Measurements from ENCODE around the gene LARP1.

The LARP1 gene

GRCh38 chr5:154770111-154770510, 14.9 kb downstream of the LARP1 start:
- no peak for DNase-seq (ENCODE audit: low read depth)
- TF ChIP-seq POLR2A (IDR thresholded peaks at IDR 0.05; ENCODE audit: extremely low read depth, insufficient read length) (no peak), MYC (IDR thresholded peaks at IDR 0.05; ENCODE audit: low read depth, low read length) (no peak), CTCF (IDR thresholded peaks at IDR 0.05; ENCODE audit: low read depth, low read length) (no peak)
- TF ChIP-seq, protein P1, sequence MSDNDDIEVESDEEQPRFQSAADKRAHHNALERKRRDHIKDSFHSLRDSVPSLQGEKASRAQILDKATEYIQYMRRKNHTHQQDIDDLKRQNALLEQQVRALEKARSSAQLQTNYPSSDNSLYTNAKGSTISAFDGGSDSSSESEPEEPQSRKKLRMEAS (IDR thresholded peaks at IDR 0.05; ENCODE audit: low read depth, low read length) = no peak
- no peak overlapping the region for H3K4me3 ChIP-seq (ENCODE audit: low read depth, low read length)

DNA sequence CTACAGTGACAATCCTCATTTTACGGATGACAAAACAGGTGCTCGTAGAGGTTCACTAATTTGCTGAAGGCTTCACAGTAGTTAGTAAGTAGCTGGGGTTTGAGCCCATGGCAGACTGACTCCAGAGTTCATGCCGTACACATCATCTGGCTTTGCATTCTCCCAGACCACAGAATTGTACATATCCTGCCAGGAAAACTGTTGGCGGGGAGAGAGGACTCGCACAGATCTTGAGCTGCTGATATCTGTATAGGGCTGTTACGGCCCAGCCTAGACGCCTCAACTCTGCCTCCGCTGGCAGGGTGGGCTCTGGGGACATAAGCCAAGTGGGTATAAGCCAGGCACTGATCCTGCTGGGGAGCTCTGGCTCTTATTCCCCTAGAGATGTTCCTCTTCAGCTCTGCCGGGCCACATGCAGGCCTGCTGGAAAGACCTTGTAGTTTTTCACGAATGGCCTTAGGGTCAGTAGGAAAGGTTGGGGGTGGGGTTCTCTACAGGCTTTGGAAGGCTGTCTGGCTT, 16.3 kb downstream of the LARP1 start:
- no peak for TF ChIP-seq MYC (IDR thresholded peaks at IDR 0.05; ENCODE audit: low read depth, low read length)
- no peak for TF ChIP-seq POLR2A (IDR thresholded peaks at IDR 0.05; ENCODE audit: extremely low read depth, insufficient read length)
- TF ChIP-seq, protein P1 (IDR thresholded peaks at IDR 0.05; ENCODE audit: low read depth, low read length) = no peak
- no peak for TF ChIP-seq CTCF (IDR thresholded peaks at IDR 0.05; ENCODE audit: low read depth, low read length)
- no peak overlapping the region for H3K4me3 ChIP-seq (ENCODE audit: low read depth, low read length)
- no peak for DNase-seq (ENCODE audit: low read depth)

- no peak overlapping the region for H3K4me3 ChIP-seq (ENCODE audit: low read depth, low read length)
- TF ChIP-seq CTCF (IDR thresholded peaks at IDR 0.05; ENCODE audit: low read depth, low read length) = no peak
- TF ChIP-seq MYC (IDR thresholded peaks at IDR 0.05; ENCODE audit: low read depth, low read length) = no peak
- TF ChIP-seq, protein P1 (IDR thresholded peaks at IDR 0.05; ENCODE audit: low read depth, low read length) = no peak
- no peak for TF ChIP-seq POLR2A (IDR thresholded peaks at IDR 0.05; ENCODE audit: extremely low read depth, insufficient read length)
- DNase-seq (ENCODE audit: low read depth) = no peak
Observed at GRCh38 chr5:154773326-154773725, 18.1 kb downstream of the LARP1 start.

- DNase-seq (ENCODE audit: low read depth) = no peak
- TF ChIP-seq, protein P1 (IDR thresholded peaks at IDR 0.05; ENCODE audit: low read depth, low read length) = no peak
- TF ChIP-seq CTCF (IDR thresholded peaks at IDR 0.05; ENCODE audit: low read depth, low read length) (no peak), MYC (IDR thresholded peaks at IDR 0.05; ENCODE audit: low read depth, low read length) (no peak), POLR2A (IDR thresholded peaks at IDR 0.05; ENCODE audit: extremely low read depth, insufficient read length) (no peak)
- H3K4me3 ChIP-seq (ENCODE audit: low read depth, low read length) = no peak overlapping the region
Observed at GRCh38 chr5:154776167-154776566, 21.0 kb downstream of the LARP1 start.

DNA sequence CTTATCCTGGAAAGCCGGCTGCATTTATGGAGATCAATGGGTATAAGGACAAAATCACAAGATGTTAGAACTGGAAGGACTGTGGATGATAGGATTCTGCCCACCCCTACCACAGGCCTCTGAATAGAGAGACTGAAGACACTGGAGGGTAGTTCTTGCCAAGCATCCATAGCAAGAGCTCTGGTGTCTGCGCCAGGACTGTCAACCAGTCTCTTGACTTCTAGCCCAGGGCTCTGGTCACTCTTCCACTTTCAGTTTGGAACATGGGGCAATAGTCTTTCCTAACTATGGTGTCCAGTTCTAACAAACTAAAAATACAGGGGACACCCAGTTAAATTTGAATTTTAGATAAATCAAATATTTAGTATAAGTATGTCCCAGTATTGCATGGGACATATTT, 23.4 kb downstream of the LARP1 start:
- TF ChIP-seq, protein P1 (IDR thresholded peaks at IDR 0.05; ENCODE audit: low read depth, low read length) = no peak
- no peak for DNase-seq (ENCODE audit: low read depth)
- no peak overlapping the region for H3K4me3 ChIP-seq (ENCODE audit: low read depth, low read length)

DNA sequence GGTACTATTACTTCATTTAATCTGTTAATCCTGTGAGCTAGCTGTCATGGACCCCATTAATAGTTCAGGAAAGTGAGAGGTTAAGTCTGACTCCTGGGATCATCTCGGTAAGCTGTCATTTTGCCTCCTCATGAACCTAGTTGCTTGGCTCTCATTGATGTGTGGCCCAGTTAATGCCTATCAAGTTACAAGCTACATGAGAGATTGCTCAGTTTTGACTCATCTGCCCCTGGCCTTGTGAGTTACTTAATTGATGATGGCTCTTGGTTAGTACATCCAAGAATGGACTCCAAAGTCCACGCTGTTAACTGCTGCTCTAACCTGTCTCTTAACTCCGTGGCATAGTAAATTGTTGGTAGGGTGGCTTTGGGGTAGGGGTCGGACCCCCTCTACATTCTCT, 23.9 kb downstream of the LARP1 start:
- no peak for TF ChIP-seq CTCF (IDR thresholded peaks at IDR 0.05; ENCODE audit: low read depth, low read length)
- TF ChIP-seq, protein P1 (IDR thresholded peaks at IDR 0.05; ENCODE audit: low read depth, low read length) = no peak
- no peak for TF ChIP-seq MYC (IDR thresholded peaks at IDR 0.05; ENCODE audit: low read depth, low read length)
- TF ChIP-seq POLR2A (IDR thresholded peaks at IDR 0.05; ENCODE audit: extremely low read depth, insufficient read length) = no peak
- DNase-seq (ENCODE audit: low read depth) = peak; percentile 41
- no peak overlapping the region for H3K4me3 ChIP-seq (ENCODE audit: low read depth, low read length)

Measured in NB4 (cell line).